ENCODE data around the gene AQP2.

Gene AQP2

DNA sequence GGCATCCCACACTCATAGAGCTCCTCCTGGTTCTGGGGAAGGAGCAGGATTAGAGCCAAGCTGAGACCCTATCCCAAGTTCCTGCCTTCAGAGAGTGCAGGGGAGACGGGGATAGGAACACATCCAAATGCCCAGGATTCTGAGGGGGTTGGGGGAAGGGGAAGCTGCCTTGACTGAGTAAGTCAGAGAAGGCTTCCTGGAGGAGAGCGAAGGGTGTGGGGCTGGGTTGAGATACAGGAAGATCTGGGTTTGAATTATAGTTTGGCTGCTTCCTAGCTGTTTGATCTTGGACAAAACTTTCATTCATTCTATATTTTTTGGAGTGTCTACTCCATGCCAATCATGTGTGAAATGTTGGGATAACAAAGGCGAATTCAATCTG, 8.0 kb upstream of the AQP2 start:
- DNase-seq, result no peak

DNA sequence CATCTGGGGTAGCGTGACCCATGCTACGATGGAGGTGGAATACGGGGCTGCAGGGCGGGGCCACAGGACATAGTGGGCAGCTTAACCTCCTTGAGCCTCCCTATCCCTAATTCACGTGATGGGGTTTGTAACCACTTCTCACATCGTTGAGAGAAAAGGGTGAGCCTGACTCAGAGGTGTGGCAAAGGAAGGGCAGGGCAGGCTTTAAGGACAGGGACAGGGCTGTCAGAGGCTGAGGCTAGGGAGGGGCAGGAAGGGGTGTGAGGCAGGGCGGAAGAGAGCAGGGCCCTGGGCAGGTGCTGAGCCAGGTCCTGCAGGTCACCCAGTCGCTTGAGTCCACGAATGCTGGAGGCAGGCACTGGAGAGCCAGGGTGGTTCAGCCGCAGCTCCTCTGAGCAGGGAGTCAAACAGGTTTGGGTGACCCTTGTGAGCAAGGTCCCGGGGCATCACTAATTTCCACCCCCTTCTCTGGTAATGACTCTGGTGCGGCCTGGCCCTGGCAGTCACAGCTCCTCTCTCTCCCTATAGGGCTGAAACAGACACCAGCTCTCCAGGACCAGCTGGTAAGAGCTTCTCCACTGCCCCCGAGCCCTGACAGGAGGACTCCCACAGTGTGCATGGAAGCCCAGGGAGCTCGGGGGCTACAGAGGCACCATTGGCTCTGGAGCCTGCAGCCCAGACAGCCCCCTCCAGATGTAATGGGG, 7.5 kb upstream of the AQP2 start:
- DNase-seq, result no peak

DNA sequence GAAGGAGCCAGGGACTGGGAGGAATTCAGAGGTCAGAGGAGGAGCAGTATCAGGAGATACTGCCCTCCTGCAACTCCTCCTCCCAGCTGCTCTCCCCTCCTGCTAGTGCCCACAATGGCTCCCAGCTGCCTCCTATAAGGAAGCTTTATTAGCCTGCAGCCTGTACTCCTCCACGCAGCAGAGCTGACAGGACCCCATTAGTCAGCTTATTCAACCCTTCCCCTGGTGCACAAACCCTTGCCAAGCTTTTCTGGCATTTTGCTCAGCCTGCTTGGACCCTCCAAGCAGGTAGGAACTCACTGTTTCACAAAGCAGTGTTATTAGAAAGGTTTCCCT, 6.9 kb upstream of the AQP2 start:
- DNase-seq, result no peak

DNA sequence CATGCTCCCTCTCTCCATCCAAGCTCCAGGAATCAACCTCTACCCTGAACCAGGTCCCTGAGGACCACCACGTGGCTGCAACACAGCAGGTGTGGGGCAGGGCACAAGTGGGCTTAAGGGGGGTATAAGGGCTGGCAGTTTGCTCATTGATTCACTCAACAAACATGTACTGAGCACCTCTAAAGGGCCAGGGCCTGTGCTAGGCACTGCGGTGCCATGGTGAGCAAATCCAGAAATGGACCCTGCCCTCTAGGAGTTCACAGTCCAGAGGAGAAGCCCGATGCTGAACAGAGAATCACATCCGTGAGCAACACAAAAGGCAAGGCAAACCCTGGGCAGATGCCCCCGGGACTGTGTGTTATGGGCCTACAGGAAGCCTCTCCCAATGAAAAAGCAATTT, 6.5 kb upstream of the AQP2 start:
- DNase-seq, result no peak

DNA sequence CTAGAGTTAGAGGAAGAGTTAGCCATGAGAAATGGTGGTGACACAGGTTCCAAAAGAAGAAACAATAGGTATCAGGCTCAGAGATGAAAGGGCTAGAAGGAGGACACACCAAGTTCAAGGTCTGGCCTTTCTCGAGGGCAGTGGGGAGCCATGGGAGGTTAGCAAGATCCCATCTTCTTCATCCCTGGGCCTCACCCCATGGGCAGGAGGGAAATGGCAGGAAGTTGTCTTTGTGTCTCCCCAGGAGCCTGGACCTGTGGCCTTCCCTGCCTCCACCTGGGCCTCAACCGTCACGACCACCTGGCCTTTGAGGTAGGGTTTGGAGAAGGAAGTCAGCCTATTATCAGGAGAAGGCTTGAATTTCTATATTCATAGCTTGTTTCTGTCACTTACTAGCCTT, 5.8 kb upstream of the AQP2 start:
- DNase-seq, result no peak

DNA sequence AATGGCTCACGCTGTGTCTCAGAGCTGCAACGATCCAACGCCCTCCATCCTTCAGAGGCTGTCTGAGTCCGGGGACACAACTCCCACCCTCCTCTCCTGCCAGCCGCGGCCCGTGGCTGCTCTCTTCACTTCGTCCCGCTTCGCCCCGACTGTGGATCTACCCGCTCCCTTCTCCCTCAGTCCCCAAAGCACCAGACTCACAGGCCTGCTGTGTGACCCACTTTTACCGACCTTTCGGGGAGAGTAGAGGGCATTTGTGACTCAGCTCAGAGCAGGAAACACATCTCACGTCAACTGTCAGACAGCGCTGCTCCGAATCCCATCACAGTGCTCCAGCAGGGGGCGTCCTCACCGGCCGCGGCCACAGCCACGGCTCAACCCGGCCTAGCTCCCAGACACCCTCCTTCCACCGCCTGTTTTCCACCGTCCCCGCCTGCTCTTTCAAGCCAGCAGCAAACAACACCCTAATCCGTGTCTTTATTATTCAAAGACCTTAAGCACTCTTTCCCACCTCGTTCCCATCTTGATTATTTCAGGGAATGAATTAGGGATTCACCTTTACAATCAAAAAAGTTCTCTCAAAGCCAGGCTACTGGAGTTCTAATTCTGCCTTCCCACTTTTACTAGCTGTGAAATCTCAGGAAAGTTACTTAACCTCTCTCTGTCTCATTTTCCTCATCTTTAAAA, 5.0 kb upstream of the AQP2 start:
- DNase-seq, result no peak

DNA sequence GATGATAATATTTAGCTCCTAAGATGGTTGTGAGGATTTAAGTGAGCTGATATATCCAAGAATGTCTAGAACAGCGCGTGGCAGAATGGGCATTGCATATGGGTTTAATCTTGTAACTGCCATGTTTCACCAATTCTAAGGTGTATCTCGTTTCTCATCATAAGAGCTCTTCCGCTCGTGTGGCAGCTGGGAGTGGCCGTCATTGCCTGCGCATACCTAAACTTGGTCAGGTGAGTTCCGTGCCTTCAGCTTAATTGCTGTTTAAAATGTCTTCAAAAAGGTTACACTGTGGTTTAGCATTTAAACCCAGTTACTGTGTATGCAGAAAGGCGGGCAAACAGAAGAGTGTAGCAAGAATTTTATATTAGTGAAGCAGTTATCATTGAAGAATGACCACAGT, 4.5 kb upstream of the AQP2 start:
- DNase-seq, result no peak

DNA sequence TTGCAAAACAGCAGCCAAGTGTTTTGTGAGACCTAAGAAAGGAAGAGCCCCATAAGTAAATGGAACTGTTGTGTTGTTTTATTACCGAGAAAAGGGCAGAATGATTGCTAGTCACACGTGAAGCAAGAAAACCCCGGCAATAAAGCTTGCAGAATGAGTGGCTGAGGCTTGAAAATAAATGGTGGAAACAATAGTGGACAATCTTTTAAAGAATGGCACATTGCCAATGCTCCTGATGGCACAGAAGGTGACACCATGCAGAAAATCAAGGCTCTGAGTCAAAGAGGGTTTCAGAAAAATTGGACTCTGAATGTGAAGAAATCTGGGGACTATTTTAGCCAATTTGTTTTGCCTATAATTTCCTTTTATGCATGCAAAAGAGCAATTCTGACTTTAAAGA, 4.0 kb upstream of the AQP2 start:
- no peak for DNase-seq

DNA sequence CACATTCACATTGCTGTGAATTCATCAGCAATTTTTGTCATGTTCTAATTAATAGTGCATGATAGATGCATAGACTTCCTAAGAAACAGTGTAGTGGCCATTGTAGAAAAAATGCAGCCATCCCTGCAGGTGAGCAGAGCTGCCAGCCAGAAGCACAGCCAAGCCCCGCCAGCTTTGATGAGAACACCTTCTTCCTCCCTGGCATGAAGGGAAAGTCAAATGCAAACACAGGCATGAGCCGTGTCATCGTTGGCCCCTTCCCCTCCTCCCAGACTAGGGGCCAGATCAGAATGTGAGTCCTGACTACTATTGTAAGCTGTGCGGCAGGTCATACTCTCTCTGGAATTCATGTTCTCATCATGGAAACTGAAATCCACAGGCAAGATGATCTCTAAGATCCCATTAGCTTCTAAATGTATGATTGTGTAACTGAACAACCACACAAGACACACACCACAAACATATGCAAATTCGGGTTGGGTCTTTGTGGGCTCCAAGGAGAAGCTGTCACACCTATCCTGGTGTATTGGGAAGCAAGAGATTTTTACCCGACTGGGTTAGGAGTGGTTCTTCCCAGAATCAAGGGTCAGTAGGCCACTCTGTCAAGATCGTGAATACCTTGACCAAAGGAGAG, 2.8 kb upstream of the AQP2 start:
- no peak for DNase-seq

DNA sequence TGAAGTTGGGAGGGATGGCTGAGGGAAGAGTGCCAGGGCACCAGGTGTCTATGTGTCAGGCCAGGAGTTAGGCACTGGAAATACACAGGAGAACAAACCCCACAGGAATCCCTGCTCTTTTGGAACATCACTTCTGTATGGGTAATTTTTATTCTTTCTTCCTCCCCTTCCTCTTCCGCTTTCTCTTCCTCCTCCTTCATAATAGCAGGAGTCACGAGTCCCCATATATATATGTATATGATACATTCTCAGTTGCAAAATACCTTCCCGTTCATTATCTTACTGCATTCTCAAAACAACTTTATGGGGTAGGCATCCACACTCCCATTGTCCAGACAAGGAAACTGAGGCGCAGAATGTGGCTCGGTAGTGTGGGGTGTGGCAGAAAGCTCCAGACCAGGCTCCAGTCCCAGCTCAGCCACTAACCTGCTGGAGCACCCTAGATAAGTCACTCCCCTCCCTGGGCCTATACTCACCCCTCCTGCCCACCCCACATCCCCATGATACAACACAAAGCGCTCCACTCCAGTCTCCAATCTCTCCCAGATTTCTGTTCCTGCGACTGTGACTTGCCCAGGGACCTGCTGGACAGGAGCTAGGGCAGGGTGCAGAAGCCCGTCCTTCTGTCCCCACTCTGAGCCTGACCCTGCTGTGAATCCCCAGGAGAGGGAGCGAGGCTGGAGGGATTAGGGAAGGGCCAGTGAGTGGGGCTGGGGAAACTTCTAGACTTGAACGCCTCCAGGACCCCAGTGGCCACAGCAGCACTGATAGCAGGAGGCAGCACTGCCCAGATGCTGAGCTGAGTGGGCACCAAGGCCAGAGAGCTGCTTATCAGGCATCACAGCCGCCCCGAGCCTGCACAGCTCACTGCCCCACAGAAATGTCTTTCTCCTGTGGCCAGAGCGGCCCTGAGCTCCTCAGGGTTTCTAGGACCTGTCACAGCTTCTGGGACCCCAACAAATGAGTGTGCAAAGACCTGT, 1.4 kb upstream of the AQP2 start:
- no peak for DNase-seq

DNA sequence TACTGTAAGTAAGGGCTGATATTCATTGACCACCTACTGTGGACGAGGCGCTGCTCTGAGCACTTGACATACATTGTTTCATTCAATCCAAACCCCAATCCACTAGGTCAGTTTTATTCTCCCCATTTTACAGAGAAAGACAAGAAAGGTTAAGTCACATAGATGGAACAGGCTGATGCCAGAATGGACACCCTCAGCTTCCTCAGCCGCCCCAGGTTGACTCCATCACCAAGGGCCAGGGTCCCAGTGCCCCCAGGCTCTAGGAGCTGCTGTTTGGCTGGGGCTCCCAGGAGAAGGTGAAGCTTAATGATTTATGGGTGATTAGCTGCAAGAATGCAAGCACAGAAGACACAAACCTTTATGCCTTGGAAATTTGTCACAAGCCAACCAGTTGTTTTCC, 671 bp upstream of the AQP2 start:
- DNase-seq, result no peak

DNA sequence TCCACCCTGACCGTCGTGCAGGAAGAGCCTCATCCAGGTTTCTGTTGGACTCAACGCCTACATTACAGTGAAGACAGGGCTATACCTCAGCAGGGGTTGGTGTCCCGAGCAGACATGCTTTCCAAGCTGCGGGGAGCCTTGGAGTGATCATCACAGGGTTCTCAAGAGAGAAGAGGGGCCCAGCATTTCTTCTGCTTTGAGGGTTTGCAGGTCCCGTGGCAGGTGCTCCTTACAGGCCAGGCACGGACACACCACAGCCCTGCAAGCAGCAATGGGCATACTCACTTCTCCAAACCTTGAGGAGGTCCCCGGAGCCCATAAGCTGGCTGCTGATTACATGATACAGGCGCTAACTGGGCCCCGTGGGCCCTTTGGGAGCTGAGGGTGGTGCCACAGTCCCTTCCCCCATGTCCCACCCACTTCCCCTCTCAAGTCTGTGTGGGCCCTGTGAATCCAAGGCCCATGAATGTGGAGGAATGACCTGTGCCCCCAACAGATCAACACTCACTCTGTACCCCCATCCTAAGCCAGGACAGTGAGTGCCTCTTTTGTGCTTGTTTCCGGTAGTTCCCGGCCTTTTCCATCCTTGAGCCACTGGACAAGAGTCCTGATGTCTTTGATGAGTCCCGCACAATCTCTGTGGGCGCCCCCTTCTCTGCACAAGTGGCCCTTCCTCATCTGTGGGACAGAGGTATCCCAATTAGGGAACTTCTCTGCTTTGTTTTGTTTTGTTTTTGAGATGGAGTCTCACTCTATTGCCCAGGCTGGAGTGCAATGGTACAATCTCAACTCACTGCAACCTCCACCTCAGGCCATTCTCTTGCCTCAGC, 1.1 kb downstream of the AQP2 start:
- no peak for DNase-seq

DNA sequence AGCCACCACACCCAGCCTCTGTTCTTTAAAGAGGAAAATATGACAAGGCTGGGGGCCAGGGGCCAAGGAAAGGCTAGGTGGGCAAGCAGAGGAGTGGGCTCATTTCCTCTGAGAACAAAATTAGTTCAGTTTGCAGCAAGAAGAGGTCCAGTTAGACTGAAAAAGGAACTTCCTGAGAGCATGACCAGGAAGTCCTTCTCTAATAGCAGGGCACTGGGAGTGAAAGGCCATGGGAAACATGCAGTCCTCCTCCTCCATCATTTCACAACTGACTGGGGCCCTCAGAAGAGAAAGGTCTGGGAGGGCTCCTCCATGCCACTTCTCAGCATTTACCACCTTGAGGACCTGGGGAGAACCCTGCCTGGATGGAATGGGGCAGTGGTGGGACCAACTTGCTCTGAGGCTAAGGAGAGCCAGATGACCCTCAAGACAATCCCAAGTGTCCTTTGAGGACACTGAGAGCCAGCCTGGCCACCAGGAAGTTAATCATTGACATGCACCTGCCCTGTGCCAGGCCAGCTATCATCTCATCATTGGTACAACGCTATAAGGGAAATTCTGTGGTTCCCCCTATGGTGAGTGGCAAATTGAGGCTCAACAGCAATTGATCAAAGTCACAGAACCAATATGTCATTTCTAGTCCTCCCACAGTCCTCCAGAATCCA, 2.0 kb downstream of the AQP2 start:
- no peak for DNase-seq

DNA sequence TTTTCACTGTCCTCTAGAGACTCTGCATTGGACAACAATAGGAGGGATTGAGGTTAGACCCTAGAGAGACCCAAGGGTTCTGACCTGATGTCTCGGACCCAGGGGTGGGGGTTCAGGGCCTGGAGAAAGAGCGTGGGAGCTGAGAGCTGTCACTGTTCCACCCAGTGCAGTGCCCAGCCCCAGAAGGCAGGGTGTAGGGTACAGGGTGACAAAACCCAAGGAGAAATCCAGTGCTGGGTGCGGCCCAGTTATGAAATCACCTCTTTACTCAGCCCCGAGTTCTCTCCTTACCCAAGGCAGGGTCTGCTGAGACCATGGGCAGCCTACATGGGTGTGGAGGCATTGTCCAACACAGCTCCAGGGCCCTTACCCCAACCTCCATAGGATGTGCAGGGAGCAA, 2.6 kb downstream of the AQP2 start:
- no peak for DNase-seq

DNA sequence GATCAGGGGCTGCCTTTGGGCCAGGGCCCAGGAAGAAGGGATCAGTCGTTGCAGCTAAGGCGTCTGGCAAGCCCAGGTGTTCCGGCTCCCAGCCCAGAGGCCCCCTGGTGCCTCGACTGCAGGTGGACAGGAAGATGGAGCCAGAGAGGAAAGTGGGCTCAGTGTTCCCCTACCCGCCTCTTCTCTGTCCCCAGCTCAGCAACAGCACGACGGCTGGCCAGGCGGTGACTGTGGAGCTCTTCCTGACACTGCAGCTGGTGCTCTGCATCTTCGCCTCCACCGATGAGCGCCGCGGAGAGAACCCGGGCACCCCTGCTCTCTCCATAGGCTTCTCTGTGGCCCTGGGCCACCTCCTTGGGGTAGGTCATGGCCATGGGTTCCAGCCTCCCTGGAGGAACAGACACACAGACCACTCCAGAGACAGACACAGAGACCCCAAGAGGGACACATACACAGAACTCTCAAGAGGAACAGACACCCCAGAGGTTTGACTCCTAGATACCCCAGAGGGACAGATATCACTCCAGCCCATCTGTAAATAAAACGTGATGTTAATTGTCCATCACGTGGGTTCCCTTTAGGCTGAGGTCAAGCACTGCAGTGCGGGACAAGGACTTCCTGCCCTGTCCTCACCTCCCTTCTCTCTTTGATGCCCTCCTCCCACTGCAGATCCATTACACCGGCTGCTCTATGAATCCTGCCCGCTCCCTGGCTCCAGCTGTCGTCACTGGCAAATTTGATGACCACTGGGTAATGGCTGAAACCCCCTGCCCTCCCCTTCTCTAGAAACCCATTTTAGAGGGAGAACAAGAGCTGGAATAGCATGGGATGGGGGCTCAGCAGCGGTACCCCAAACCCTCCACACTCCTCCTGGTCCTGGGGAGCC, 3.7 kb downstream of the AQP2 start:
- no peak for DNase-seq

DNA sequence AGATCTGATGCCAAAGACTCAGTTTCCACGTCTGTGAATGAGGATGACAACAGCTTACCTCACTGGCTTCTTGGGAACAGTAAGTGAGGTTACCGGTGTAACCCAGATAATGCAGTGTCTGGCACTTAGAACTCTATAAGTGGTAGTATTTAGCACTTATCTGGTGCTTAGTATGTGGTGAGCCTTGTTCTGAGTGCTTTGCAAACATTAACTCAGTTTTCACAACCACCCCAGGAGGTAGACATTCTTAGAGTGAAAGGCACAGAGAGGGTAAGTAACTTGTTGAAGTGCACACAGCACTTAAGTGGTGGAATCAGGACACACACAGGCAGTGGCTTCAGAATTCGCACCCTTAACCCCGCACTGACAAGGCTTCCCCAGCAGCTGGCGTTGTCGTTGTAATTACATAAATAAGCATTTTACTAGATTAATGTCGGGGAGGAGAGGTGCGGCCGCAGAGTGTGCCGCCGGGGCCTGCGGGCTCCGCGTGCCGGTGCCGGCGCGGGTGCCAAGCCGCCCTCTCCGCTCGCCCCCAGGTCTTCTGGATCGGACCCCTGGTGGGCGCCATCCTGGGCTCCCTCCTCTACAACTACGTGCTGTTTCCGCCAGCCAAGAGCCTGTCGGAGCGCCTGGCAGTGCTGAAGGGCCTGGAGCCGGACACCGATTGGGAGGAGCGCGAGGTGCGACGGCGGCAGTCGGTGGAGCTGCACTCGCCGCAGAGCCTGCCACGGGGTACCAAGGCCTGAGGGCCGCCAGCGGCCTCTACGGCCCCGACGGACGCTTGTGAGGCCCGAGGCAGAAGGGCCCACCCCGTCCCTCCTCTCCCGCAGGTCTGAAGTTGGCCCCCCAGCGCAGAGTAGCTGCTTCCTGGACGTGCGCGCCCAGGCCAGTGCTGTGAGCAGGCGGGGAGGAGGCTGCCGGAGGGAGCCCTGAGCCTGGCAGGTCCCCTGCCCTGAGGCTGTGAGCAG, 4.6 kb downstream of the AQP2 start:
- no peak for DNase-seq

DNA sequence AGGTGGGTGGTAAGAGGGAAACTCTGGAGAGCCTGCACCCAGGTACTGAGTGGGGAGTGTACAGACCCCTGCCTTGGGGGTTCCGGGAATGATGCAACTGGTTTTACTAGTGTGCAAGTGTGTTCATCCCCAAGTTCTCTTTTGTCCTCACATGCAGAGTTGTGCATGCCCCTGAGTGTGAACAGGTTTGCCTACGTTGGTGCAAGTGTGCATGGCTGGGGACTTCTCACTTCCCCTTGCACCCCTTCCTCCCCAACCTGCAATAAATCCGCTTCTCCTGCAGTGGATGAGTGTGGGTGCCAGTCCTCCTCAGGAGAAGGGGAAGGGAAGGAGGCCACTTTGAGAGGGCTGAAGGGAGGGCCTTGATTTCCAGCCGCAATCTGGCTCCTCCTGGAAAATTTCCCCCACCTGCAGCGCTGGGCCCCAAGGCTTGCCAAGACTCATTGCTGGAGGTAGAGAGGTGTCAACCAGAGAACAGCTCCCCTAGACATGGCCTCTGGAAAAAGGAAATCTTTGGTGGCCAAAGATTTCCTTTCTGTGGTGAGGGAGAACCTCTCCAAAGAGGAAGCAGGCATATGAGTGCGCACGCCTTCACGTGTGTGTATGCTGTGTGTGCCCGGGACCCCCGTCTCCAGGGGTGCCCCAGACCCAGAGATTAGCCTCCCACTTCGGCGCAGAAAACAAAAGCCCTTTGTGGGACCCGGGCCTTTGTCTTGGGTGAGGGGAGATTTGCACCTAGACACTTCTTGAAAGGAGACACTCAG, 5.5 kb downstream of the AQP2 start:
- DNase-seq, result no peak

DNA sequence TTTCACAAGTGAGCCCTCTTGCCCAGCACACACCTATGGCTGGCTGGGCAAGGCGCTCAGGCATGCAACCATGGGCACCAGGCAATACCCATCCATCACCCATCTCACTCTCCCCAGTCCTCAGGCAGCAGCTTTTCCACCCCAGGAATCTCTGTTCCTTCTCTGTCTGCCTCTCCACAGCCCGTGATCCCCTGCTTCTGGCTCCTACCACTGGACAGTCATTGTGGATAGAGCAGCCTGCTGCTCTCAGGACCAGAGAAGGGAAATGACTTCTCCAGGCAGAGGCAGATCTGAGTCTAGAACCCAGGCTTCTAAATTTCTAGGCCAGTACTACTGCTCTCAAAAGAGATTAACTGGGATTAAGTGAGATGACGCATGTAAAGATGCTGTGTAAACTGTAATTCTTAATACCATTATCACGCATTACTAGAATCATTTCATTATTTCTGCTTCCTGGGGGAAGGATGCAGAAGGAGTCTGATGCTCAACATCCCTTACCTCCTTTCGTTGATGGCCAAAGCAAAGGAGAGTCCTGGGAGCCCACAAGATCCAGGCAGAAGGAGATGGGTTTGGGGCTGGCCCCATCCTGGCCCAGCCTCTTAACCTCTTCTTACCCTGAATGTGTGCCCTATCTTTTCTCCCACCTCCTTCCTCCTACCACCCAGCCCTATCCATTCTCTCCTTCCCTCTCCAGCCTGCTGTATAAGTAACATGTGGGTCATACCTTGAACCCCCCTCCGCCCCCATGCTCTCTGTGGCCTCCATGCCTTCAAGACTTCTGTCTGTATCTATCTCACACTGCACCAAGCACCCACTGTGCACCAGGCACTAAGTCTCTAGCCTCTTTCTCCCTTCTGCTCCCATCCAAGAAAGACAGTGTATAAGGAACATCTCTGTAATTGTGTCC, 6.4 kb downstream of the AQP2 start:
- no peak for DNase-seq
